ENCODE data around the gene TNNC1. TPM values are rescaled to one million over a fixed set of nuclear protein-coding genes. Genes with fewer than 3 reads are reported as not detected.

The TNNC1 gene
- total and polyA plus RNA-seq, 9 of the 15 experiments (the other 6 are each of a cell fraction or from before 2014, with no cell fraction given): 0.08 to 0.85 (median 0.42) TPM; not detected in 4

DNA sequence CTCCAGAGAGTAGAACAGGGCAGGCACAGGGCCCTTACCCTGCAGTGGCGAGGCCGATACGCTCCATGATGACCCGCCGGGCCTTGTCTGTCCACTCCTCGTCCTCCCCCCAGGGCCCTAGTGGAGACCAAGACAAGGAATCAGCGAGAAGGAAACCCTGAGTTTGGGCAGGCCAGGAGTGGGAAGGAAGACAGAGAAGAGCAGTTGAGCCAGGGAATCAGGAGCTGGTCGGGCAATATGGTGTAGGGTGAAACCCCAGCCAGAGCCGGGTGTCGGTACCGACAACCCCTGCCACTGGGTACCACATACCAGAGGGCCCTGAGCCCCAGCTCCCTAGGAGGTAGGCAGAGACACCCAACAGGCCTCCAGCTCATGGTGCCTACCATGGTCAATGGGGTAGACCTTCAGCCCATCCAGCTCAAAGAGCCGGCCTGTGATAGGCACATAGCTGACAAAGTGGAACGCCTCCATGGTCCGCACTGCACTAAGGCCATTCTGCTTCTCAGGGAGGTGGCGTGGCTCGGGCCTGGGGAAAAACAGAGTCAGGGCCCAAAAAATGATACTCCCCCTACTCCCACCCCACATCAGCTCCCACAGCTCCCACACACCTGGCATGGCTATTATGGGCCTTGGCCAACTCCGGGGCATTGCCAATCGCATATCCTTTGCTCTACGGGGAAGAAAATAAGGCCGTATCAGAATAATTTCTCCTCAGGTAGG lies 46.9 kb downstream of the TNNC1 start (continued):
- TF ChIP-seq ZNF561 (CRISPR knock-in tag; conservative IDR thresholded peaks at IDR 0.05): no peak

DNA sequence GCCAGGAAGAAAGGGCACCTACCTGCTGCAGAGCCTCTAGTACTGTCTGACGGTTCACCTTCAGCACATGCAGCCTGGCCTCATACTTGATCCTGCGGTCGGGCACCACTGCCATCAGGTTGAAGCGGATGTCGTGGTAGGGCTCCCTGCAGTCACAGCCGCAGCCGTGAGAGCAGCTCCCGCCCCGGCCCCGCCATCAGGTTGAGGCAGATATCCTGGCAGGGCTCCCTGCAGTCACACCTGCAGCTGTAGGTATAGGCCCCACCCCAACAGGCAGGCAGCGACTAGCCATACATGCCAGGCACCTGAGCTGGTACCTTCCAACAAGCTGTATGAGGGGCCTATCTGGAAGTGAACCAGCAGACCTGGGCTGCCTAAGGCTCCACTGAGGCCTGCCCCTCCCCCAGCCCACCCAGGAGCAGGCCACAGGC lies 47.6 kb downstream of the TNNC1 start:
- TF ChIP-seq ZNF561 (CRISPR knock-in tag; conservative IDR thresholded peaks at IDR 0.05): no peak
- TF ChIP-seq RBFOX2 (IDR thresholded peaks at IDR 0.05; ENCODE audit: low read depth, low read length): peak; percentile 35; the same call in 1 of the 2 replicates
- TF ChIP-seq MEF2D (tag; conservative IDR thresholded peaks at IDR 0.05; ENCODE audit: low read depth): no peak
- TF ChIP-seq, protein P1, sequence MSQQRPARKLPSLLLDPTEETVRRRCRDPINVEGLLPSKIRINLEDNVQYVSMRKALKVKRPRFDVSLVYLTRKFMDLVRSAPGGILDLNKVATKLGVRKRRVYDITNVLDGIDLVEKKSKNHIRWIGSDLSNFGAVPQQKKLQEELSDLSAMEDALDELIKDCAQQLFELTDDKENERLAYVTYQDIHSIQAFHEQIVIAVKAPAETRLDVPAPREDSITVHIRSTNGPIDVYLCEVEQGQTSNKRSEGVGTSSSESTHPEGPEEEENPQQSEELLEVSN (IDR thresholded peaks at IDR 0.05; ENCODE audit: borderline replicate concordance in 1 of 2, extremely low read depth in 1 of 2, insufficient read depth in 1 of 2, insufficient read length in 1 of 2, low read depth in 1 of 2, low read length in 1 of 2, poor library complexity in 1 of 2, severe bottlenecking in 1 of 2): no peak
- TF ChIP-seq BDP1 (IDR thresholded peaks at IDR 0.05; ENCODE audit: insufficient read depth, insufficient read length): no peak
- 0 out of 2 replicates have a peak overlapping the region, but pooled peaks have one; percentile 5 for H3K4me2 ChIP-seq (ENCODE audit: insufficient read depth, low read length)
- no peaks in the 10 kb centered on the region for H3K9me1 ChIP-seq (ENCODE audit: control insufficient read depth, insufficient read depth, low read length)
- H3K9ac ChIP-seq (ENCODE audit: insufficient read depth in 1 of 2, low read depth in 2 of 2, low read length in 2 of 2): 0 out of 4 replicates have a peak overlapping the region, but pooled peaks of 1 of the 2 experiments have one; percentile 14
- POLR2A ChIA-PET: interaction anchor here (0.6 kb wide), 1 partner anchor 268 kb away, joined by 4 read pairs; no protein-coding TSS in a partner anchor
- peaks cover 29% of the 10 kb centered on the region for H3K79me2 ChIP-seq (ENCODE audit: control insufficient read depth, insufficient read depth, low read length)
- no peaks in the 10 kb centered on the region for H3K9me3 ChIP-seq (replicated peaks; ENCODE audit: control insufficient read depth, insufficient read depth, low read depth, low read length)
- in situ Hi-C loops (cut with MboI): no loop called here
- no peak overlapping the region for H2AFZ ChIP-seq (ENCODE audit: low read depth, low read length)
- DNase-seq (ENCODE audit: extremely low read depth in 1 of 4, low spot score in 3 of 4) (no peak), FAIRE-seq (no peak), ATAC-seq (no peak)
- peaks cover 6 to 18% of the 10 kb centered on the region in 2 experiments; a peak in 4 of 5 replicates for H3K4me1 ChIP-seq (replicated peaks in 1 of 2; ENCODE audit: control insufficient read depth in 2 of 2, insufficient read depth in 2 of 2, low read length in 2 of 2)
- WGBS (ENCODE audit: insufficient coverage, low coverage, missing lambda C conversion rate): no CpG with 5 or more reads among the region's 11 CpGs
- H4K20me1 ChIP-seq (replicated peaks; ENCODE audit: control insufficient read depth, insufficient read depth, low read length): no peaks in the 10 kb centered on the region
- H3K4me3 ChIP-seq: no peak overlapping the region
- CTCF ChIA-PET (ENCODE audit: low intra/inter-chr PET ratio): no interaction called here
- intact Hi-C loops (cut with micrococcal nuclease): no loop called here
- H3K27me3 ChIP-seq (ENCODE audit: control insufficient read depth in 2 of 2, insufficient read depth in 2 of 2, low read length in 2 of 2): no peaks in the 10 kb centered on the region
- no TSS peak for BruUV-seq (replicated peaks)
- peaks cover 76% of the 10 kb centered on the region; the same call in 2 of the 3 replicates for H3K36me3 ChIP-seq (ENCODE audit: control insufficient read depth, insufficient read depth, low read length)
- H3K27ac ChIP-seq (ENCODE audit: extremely low read depth, low read depth, low read length): no peak overlapping the region; the same call in 2 of the 3 replicates

All from K562 (cell line).